ENCODE measurements around the gene HMX1.

Gene HMX1

DNA sequence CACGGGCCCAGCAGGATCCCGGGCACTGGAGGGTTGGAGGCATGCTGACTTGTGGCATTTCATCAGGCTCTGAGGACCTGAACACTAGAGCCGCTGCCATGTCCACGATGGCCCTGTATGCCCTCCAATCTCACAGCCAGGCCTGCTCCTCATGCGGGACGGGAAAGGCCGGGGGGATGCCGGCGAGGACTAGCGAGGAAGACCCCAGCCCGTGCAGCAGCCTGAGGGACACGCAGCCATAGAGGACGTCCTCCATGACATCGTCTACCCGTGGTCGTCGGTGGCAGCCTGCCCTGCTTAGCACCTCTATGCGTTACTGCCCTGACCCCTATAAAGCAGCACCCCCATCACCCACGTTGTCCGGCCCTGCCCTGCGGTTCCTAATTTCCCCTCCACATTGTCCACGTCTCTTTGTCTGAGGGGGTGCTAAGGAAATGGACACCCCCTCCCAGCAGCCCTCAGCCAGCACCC, 32.6 kb downstream of the HMX1 start:
- DNase-seq, result no peak

DNA sequence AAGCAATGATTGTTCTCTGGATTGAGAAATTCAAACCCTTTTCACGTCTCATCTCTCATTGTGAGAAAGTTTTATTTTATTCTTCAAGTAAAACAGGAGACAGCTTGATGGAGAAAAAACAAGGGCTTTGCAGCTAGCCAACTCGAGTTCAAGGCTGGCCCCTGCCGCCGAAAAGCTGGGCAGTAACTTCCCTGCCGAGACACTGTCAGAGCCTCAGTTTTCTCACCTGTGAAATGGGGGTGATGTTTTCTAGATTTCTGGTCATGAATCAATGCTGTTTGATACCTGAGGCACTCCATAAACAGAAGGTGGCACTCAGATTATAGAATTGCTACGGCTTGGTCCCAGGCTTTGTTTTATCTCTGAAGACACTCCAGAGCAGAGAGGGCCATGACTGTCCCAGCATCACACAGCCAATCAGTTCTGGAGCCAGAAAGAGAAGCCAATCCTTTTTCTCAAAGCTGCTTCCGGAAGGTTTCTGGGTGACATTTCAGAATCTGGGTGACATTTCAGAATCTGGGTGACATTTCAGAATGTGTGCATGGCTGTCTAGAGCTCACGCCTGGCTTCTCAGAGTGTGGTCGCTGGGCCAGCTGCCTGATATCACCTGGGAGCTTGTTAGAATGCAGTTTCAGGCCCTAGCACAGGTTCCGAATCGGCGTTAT, 33.2 kb downstream of the HMX1 start:
- DNase-seq, result no peak

DNA sequence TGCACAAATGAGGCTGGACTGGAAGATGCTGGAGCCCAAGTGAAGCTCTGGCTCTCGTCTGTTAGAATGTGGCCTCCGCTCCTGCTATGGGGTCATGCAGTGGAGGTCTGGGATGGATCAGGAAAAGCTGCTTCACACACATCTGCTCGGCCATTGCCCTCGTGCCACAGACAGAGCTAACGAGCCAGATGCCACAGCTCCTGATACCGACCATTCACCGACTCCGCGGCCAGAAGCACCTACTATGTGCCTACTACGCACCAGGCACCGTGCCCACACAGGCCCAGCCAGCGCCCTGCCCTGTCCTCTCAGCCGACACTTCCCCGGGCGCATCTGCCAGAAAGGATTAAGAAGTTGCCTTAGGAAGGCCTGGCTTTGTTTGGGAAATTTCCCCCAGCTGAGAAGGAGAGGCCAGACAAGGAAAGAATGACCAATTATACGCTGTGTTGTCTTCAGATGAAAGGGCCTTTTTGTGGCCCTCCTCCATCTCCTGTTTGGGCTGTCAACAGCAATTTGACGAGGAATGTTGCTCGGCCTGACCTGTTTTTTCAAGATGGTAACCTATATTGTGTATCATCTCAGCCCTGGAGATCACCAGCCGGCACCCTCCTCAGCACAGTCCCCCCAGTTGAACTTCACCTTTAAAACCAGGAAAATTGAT, 34.3 kb downstream of the HMX1 start:
- DNase-seq, result no peak

DNA sequence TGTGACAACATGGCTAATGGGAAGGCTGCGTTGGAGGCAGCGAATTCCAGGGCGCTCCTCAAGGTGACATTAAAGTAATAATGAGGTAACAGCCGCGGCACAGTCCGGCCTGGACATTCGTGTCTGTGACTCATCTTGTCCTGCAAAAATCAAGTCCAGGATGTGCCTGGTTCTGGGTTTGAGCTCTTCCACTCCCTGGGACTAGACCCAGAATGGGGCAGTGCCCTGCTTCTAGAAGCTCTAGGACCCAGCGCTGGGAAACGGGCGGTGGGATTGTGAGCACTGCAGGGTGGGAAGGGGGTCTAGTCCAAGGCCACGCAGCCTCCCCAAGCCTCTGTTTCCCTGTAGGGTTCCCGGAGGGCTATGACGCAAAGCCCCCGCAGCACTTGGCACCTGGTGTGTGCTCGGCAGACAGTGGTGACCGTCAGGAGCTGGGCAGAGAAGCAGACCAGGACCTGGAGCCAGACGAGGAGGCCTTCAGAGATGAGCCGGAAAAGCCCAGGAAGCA, 34.9 kb downstream of the HMX1 start:
- no peak for DNase-seq

GRCh38 chr4:8835521-8836365, 35.9 kb downstream of the HMX1 start:
- no peak for DNase-seq

DNA sequence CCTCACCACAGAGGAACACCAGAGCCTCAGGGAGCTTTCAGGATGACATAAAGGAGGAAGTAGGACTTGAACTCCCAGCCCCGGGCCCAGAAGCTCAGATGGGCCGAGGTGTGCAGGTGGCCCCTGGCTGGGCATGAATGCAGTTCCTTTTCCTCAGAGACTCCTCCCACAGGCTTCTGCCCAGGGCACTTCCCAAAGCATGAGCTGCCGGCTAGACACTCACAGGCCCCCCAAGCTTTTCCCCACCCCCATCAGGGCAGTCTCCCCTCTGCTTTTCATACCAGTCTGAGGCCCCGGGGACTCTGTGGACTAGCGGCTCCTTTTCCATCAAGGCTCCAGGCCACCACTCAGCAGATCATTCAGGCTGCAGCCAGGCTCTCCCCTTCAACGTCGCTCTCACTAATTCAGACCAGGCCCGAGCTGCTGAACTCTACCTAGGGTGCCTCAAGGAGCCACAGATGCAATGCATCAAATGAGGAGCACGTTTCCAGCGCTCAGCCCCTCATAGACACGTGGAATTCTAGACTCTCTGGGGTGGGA, 36.9 kb downstream of the HMX1 start:
- DNase-seq, result no peak

GRCh38 chr4:8832113-8832915, 39.3 kb downstream of the HMX1 start:
- DNase-seq, result no peak

DNA sequence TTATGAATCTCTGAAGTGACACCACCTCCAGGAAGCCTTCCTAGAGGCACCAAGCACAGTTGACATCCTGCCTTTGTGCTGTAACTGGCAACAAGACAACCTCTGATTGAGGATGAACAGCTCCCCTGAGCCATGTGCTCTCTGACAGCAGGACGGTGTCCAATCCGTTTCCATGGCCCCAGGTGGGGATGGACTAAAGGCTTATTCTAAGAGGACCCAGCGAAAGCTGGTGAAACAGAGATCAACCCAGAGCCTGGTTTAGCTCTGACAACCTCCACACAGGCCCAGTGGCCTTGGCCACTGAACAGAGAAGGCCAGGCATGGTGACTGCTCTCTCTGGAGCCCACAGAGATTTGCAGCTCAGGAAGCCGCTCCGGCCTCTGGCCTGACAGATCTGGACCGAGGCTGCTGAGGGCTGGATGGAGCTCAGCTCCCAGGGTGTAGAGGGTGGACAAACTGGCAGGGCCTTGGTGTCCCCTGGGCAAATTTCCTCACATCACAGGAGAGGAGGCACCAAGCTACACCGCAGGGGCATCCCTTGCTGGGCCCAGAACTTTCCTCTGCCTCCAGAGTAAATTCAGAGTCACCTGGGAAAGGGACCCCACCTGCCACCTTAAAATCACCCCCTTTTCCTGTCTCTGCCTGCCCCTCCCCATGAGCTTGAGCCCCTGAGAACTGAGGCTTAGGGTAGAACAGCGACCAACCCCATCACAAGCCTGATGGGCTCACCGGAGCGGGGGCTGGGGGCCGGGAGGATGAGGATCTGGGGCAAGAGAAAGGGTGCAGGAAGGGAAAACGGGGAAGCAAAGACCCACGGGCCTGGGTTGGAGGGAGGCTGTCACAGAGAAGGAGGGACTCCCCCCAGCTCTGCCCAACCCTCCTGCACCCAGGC, 40.2 kb downstream of the HMX1 start:
- DNase-seq, result no peak

DNA sequence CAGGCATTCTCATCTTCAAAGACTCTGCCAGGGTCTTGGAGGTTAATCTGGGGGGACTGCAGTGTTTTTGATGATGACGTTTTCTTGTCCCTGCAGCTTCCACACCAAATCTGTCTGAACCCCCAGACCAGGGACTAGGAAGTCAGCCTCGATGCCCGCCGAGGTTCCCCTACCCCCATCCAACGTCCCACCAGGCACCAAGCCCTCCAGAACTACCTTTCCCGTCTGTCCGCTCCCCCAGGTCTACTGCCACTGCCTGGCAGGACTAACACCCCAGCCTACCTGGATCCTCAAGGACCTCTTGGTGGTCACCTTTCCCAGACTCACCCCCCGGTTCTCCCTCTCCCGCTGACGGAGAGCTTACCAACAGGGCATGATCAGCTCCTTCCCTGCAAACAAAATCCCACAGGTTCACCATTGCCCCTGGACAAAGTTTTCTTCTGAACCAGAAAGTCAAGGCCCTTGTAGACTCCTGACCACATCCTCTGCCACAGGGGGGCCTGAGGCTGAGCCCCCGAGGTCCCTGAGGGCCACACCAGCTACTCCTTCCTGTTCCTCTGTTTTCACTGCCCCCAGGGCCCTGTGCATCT, 40.9 kb downstream of the HMX1 start:
- no peak for DNase-seq

GRCh38 chr4:8830056-8830455, 41.6 kb downstream of the HMX1 start:
- DNase-seq, result no peak

GRCh38 chr4:8829584-8829983, 42.1 kb downstream of the HMX1 start:
- no peak for DNase-seq

DNA sequence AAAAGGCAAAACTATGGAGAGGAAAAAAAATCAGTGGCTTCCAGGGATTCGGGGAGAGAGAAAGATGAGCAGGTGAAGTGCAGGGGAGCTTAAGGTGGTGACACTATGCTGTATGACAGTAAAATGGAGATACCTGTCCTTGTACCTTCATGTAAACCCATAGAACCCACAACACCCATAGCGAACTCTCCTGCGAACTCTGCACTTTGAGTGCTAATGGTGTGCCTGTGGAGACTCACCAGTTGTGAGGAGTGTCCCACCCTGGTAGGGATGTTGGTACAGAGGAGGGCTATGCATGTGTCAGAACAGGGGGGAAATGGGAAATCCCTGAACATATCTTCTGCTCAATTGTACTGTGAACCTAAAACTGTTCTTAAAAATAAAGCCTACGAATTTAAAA, 42.8 kb downstream of the HMX1 start:
- no peak for DNase-seq

GRCh38 chr4:8821151-8821950, 50.3 kb downstream of the HMX1 start:
- no peak for DNase-seq

GRCh38 chr4:8820178-8821102, 51.2 kb downstream of the HMX1 start:
- DNase-seq, result no peak

- DNase-seq, result no peak
Measured at GRCh38 chr4:8819473-8820177, 52.0 kb downstream of the HMX1 start.

- no peak for DNase-seq
Measured at GRCh38 chr4:8819019-8819418, 52.6 kb downstream of the HMX1 start.

DNA sequence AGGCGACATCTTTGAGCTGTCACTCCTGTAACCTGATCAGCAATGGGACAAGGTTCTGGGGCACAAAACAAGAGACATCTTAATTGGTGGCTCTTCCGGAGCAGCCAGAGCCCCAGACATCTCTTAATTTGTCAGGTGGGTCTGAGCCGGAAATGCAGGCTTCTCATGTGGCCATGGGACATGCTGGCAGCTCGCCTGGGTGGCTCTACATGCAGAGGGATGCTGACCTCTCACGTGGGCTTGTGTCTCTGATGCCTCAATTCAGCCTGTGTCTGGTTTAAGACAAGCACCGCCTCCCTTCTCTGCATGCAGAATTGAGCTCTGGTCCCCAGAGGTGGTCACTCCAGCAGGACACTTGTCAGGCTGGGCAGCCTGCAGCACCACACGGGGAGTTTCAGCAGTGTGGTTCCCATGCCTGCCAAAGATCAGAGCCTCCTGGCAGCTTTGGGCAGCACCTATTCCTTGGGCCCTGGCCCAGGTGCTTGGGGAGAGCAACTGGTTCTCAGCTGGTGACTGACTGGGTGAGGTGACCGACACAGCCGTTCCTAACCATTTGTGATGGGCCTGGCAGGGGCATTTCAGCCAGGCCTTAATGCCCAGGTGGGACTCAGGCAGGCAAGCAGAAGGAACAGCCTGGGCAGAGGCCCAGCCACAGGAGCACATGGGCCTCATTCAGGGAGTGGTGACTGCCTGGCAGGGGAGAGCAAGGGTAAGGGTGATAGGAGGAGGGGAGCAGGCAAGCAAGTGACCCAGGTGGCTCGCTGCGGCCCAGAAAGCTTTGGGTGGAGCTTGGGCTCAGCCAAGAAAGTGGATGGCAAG, 53.4 kb downstream of the HMX1 start:
- DNase-seq, result no peak

DNA sequence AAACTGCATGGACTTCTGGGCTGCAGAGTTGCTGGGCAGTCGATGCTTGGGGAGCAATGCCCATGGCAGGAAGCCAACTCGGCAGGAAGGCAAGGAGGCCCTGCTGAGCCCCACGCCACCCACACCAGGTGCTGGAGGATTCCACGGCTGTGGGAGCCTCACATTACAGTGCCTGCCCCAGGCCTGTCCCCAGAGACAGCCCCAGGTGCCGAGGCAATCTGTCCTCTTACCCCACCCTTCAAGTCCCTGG, 53.9 kb downstream of the HMX1 start:
- no peak for DNase-seq

All from CD4-positive, alpha-beta T cell treated with Interferon alpha-2 for 1 hour (primary cell).